CD14-positive monocyte (primary cell): ENCODE measurements around the gene KRTAP1-3. TPM values are rescaled to one million over a fixed set of nuclear protein-coding genes. Genes with fewer than 3 reads are reported as not detected.

Source experiments
- DNase-seq, 3 donors: peaks; one replicate each; pipeline ENCODE4 v3.0.0-alpha.2; 2011 to 2022
- H2AFZ ChIP-seq: 2 replicates; pipeline ENCODE4 v1.6.0; 2012; ENCODE audit warnings: mild to moderate bottlenecking, low read depth, low read length, inconsistent platforms; ENCODE audit not compliant: insufficient read depth, poor library complexity, severe bottlenecking
- H3K27ac ChIP-seq, 2 donors: 1 replicate in 1 of 2; 2 replicates in 1 of 2; pipeline ENCODE4 v1.5.1; 2012 to 2013; ENCODE audit warnings: low read length in 2 of 2, control low read depth in 1 of 2, inconsistent platforms in 1 of 2, low read depth in 1 of 2, mild to moderate bottlenecking in 1 of 2
- H3K27me3 ChIP-seq, 2 donors: one replicate each; pipeline versions ENCODE4 v1.6.0 to v1.6.1; 2011 to 2013; ENCODE audit warnings: low read length in 2 of 2; ENCODE audit not compliant: control insufficient read depth in 2 of 2, insufficient read depth in 2 of 2
- H3K36me3 ChIP-seq, 2 donors: replicated peaks in 1 of 2; 1 replicate in 1 of 2; 2 replicates in 1 of 2; pipeline versions ENCODE4 v1.5.1 to v1.6.1; 2012 to 2013; ENCODE audit warnings: low read length in 2 of 2, control low read depth in 1 of 2, inconsistent platforms in 1 of 2, mild to moderate bottlenecking in 1 of 2; ENCODE audit not compliant: insufficient read depth in 2 of 2, control insufficient read depth in 1 of 2
- H3K4me1 ChIP-seq, 2 donors: 1 replicate in 1 of 2; 2 replicates in 1 of 2; pipeline versions ENCODE4 v1.5.1 to v1.6.1; 2012 to 2013; ENCODE audit warnings: low read length in 2 of 2, control low read depth in 1 of 2, inconsistent platforms in 1 of 2, mild to moderate bottlenecking in 1 of 2, moderate library complexity in 1 of 2; ENCODE audit not compliant: insufficient read depth in 2 of 2, control insufficient read depth in 1 of 2
- H3K4me2 ChIP-seq: replicated peaks from 2 replicates; pipeline ENCODE3; 2012; ENCODE audit warnings: low read length, moderate library complexity, mild to moderate bottlenecking; ENCODE audit not compliant: poor library complexity, severe bottlenecking; ENCODE audit errors: extremely low read depth
- H3K4me3 ChIP-seq, 3 experiments: fragments of 200-600 bp in 1 of 3; sonication (generic) in 1 of 3; replicated peaks in 1 of 3; 1 replicate in 2 of 3; 2 replicates in 1 of 3; pipeline ENCODE4 v1.5.1; 2011 to 2013; ENCODE audit warnings: low read length in 3 of 3, mild to moderate bottlenecking in 3 of 3, control low read depth in 2 of 3, low read depth in 2 of 3, inconsistent platforms in 1 of 3, moderate library complexity in 1 of 3
- H3K79me2 ChIP-seq: 2 replicates; pipeline ENCODE4 v1.6.0; 2012; ENCODE audit warnings: mild to moderate bottlenecking, control low read depth, inconsistent platforms, low read length, moderate library complexity; ENCODE audit not compliant: insufficient read depth
- H3K9ac ChIP-seq: 2 replicates; pipeline ENCODE4 v1.6.0; 2017; ENCODE audit warnings: low read length, mild to moderate bottlenecking; ENCODE audit not compliant: insufficient read depth, poor library complexity, severe bottlenecking
- H3K9me3 ChIP-seq, 2 donors: replicated peaks in 1 of 2; 1 replicate in 1 of 2; 2 replicates in 1 of 2; pipeline versions ENCODE4 v1.5.1 to v1.6.1; 2012 to 2013; ENCODE audit warnings: low read length in 2 of 2, control low read depth in 1 of 2; ENCODE audit not compliant: control insufficient read depth in 1 of 2, insufficient read depth in 1 of 2
- H4K20me1 ChIP-seq: 2 replicates; pipeline ENCODE4 v1.6.0; 2012; ENCODE audit warnings: mild to moderate bottlenecking, low read length, control low read depth, moderate library complexity; ENCODE audit not compliant: insufficient read depth
- H3K27ac Mint-ChIP-seq, 7 donors: one replicate each; pipeline ENCODE4 v1.8.0; 2020; ENCODE audit warnings: mild to moderate bottlenecking in 7 of 7, mixed read lengths in 7 of 7, moderate library complexity in 6 of 7, inconsistent platforms in 2 of 7
- H3K27me3 Mint-ChIP-seq, 3 donors: one replicate each; pipeline ENCODE4 v1.8.0; 2021 to 2022; ENCODE audit warnings: low read depth in 3 of 3, mild to moderate bottlenecking in 3 of 3, mixed read lengths in 3 of 3, moderate library complexity in 3 of 3, inconsistent platforms in 1 of 3
- H3K36me3 Mint-ChIP-seq, 2 donors: one replicate each; pipeline ENCODE4 v1.8.0; 2020; ENCODE audit warnings: mixed read lengths in 2 of 2, inconsistent platforms in 1 of 2, mild to moderate bottlenecking in 1 of 2
- H3K4me1 Mint-ChIP-seq: one replicate; pipeline ENCODE4 v1.8.0; 2020; ENCODE audit warnings: mild to moderate bottlenecking, mixed read lengths
- H3K4me3 Mint-ChIP-seq, 2 donors: one replicate each; pipeline ENCODE4 v1.8.0; 2020; ENCODE audit warnings: mild to moderate bottlenecking in 2 of 2, mixed read lengths in 2 of 2, moderate library complexity in 1 of 2
- H3K9me3 Mint-ChIP-seq, 7 donors: one replicate each; pipeline ENCODE4 v1.8.0; 2020 to 2022; ENCODE audit warnings: mixed read lengths in 7 of 7, mild to moderate bottlenecking in 6 of 7, moderate library complexity in 6 of 7, inconsistent platforms in 2 of 7
- CTCF ChIP-seq: fragments of 200-600 bp; IDR thresholded peaks from one replicate; pipeline ENCODE4 v1.8.0; 2022; ENCODE audit warnings: antibody characterized with exemption, mild to moderate bottlenecking
- WGBS: methylation state at CpG from one replicate; pipeline ENCODE4 v1.1.5; 2013; ENCODE audit warnings: missing lambda C conversion rate; ENCODE audit not compliant: insufficient coverage; 5-methylcytosine and 5-hydroxymethylcytosine counted together
- intact Hi-C, 2 donors: fragments of 100-400 bp; cut with micrococcal nuclease; formaldehyde crosslinking; loops; one replicate each; pipeline versions ENCODE4 v1.15.0 to v1.15.1; 2023
- polyA plus RNA-seq, 3 donors: library from polyadenylated mRNA; depleted of rRNA in 1 of 3; unstranded in 2 of 3; stranded (reverse) in 1 of 3; fragments of 300-500 nt in 2 of 3; fragments of >200 nt in 1 of 3; fragmentation: Illumina TruSeq in 2 of 3; gene quantifications; 1 replicate in 2 of 3; 2 replicates in 1 of 3; pipeline ENCODE4 v1.2.3, GENCODE V29; 2012 to 2021

The KRTAP1-3 gene
- polyA plus RNA-seq, 3 donors = not detected

DNA sequence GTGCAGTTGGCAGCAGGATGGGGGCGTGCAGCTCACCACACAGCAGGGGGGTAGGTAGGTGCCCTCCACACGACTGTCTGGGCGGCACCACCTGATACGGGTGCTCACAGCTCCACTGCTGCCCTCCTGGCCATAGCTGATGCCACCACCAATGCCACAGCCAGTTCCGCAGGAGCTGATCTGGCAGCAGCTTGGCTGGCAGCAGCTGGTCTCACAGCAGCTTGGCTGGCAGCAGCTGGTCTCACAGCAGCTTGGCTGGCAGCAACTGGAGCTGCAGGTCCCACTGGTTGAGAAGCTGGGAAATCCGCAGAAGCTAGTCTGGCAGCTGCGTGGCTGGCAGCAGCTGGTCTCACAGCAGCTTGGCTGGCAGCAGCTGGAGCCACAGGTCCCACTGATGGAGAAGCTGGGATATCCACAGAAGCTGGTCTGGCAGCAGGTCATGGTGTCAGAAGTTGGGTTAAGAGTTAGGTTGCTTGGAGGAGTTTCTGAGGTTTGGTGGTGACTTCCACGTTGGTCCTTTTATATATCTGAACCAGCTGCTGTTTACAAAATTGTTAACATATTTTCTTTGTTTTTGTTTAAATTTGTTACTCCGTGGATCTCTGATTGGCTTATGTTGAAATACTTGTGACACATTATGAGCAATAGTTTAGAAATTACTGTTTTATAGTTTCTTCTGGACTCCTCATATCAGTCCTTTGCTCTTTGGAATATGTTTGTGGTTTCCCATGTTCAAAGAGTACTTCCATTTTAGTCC lies 7.8 kb downstream of the KRTAP1-3 start, which contains the start of gene KRTAP1-5:
Gene KRTAP1-5 (minus strand): TSS at position 494 of the 757 bp plus-strand sequence. CDS start 53 bp downstream, at position 441.
- 93% methylated on average over 7 of the region's 9 CpGs for WGBS
- Mint-ChIP-seq H3K27me3 (peaks cover 1 to 7% (median 3%) of the 10 kb centered on the region in 3 donors), H3K27ac (no peak within 1 kb of the TSS)

DNA sequence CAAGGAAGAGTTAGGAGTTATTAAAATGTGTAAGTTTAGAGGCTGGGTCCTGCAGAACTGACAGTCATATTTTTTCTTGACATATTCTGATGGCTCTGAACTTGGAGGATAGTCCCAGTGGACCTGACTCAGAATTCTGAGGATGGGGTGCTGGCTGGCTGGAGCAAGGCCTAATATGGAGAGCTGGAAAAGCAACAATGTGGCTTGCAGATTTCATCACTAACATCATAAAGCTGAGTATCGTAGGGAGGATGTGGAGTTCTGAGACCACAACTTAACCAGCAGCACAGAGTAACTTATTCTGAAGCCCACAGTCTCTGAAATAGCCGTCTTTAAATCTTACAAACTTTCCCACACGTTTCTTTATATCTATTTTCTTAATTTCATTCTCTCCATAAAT lies 10.0 kb downstream of the KRTAP1-3 start:
- TF ChIP-seq CTCF = no peak
- no peak for DNase-seq
- no peak overlapping the region for H3K4me3 Mint-ChIP-seq
- no peak overlapping the region for H3K4me2 ChIP-seq
- H3K27me3 ChIP-seq = no peaks in the 10 kb centered on the region
- intact Hi-C loops = no loop called here
- no peaks in the 10 kb centered on the region for H3K4me1 ChIP-seq
- no peak overlapping the region for H3K9ac ChIP-seq
- H3K4me1 Mint-ChIP-seq = no peaks in the 10 kb centered on the region
- H3K36me3 Mint-ChIP-seq = no peaks in the 10 kb centered on the region
- no peak overlapping the region for H3K4me3 ChIP-seq
- no CpG with 5 or more reads among the region's 3 CpGs for WGBS
- no peaks in the 10 kb centered on the region for H3K36me3 ChIP-seq
- H3K27me3 Mint-ChIP-seq = peaks cover 2 to 7% (median 3%) of the 10 kb centered on the region in 3 donors
- no peaks in the 10 kb centered on the region for H3K79me2 ChIP-seq
- H3K27ac ChIP-seq = no peak overlapping the region
- H4K20me1 ChIP-seq = no peaks in the 10 kb centered on the region
- peaks cover 0 to 7% (median 0%) of the 10 kb centered on the region in 7 donors for H3K9me3 Mint-ChIP-seq
- no peak overlapping the region for H2AFZ ChIP-seq
- H3K27ac Mint-ChIP-seq = no peak overlapping the region
- H3K9me3 ChIP-seq = no peaks in the 10 kb centered on the region

More for the DNA sequence above, 7.8 kb downstream of the KRTAP1-3 start, which contains the start of gene KRTAP1-5:
- no peak for TF ChIP-seq CTCF
- no peaks in the 10 kb centered on the region for H3K4me1 ChIP-seq
- H3K9me3 ChIP-seq = no peaks in the 10 kb centered on the region
- Mint-ChIP-seq H3K4me3 (no peak within 1 kb of the TSS), H3K4me1 (no peaks in the 10 kb centered on the region), H3K9me3 (peaks cover 0 to 3% (median 0%) of the 10 kb centered on the region in 7 donors), H3K36me3 (no peaks in the 10 kb centered on the region)
- intact Hi-C loops = no loop called here
- H3K27me3 ChIP-seq = no peaks in the 10 kb centered on the region
- no peak within 1 kb of the TSS for H3K4me2 ChIP-seq
- no peak within 1 kb of the TSS for H3K27ac ChIP-seq
- H3K79me2 ChIP-seq = no peaks in the 10 kb centered on the region
- H3K4me3 ChIP-seq = no peak within 1 kb of the TSS
- H2AFZ ChIP-seq = no peak within 1 kb of the TSS
- no peaks in the 10 kb centered on the region for H3K36me3 ChIP-seq
- H4K20me1 ChIP-seq = no peaks in the 10 kb centered on the region
- no peak for DNase-seq
- no peak within 1 kb of the TSS for H3K9ac ChIP-seq
